ENCODE results near the gene ZNF341.

ZNF341 gene

GRCh38 chr20:33703498-33704137 is 28.2 kb upstream of the ZNF341 start:
- no peak for DNase-seq

GRCh38 chr20:33704197-33704924 is 27.4 kb upstream of the ZNF341 start:
- DNase-seq = no peak

GRCh38 chr20:33707668-33708067 is 24.1 kb upstream of the ZNF341 start:
- DNase-seq = no peak

GRCh38 chr20:33709398-33709797 is 22.4 kb upstream of the ZNF341 start:
- DNase-seq = no peak

GRCh38 chr20:33709905-33710541 is 21.8 kb upstream of the ZNF341 start:
- DNase-seq = no peak

GRCh38 chr20:33710681-33711445 is 20.9 kb upstream of the ZNF341 start:
- DNase-seq = no peak

GRCh38 chr20:33711446-33711738 is 20.4 kb upstream of the ZNF341 start:
- no peak for DNase-seq

DNA sequence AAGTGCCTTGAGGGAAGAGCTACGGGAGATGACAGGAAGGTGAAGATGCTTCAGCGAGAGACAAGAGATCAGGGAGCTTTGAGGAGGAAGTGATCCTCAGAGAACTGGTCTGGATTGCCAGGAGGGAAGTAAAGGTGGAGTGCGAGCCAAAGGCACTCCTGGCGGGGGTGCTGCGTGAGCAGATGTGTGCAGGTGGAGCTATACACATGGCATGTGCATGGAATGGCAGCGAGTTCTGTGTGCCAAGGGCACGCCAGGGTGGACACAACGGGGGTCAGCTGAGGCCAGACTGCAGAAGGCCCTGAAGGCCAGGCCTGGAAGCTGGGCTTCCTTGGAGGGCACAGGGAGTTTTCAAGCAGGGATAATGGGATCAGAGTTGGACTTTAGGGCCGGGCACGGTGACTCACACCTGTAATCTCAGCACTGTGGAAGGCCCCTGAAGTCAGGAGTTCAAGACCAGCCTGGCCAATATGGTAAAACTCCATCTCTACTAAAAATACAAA is 17.9 kb upstream of the ZNF341 start:
- DNase-seq = no peak

DNA sequence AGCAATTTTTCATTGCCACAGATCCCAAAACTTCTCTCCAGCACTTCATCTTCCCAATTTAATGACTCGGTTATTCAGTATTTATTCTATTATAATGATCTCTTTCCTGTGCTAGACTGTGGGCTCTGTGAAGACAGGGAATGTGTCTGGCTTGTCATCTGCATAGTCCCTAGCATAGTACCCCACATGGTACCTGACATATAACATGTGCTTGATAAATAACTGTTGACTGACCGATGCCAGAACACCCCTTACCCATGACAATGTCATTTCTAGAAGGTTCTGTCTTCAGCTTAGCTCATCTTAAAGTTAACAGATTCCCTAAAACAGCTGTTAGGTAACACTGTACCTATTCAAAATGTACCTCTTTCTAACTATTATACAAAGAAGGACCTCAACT is 15.3 kb upstream of the ZNF341 start:
- DNase-seq = no peak

DNA sequence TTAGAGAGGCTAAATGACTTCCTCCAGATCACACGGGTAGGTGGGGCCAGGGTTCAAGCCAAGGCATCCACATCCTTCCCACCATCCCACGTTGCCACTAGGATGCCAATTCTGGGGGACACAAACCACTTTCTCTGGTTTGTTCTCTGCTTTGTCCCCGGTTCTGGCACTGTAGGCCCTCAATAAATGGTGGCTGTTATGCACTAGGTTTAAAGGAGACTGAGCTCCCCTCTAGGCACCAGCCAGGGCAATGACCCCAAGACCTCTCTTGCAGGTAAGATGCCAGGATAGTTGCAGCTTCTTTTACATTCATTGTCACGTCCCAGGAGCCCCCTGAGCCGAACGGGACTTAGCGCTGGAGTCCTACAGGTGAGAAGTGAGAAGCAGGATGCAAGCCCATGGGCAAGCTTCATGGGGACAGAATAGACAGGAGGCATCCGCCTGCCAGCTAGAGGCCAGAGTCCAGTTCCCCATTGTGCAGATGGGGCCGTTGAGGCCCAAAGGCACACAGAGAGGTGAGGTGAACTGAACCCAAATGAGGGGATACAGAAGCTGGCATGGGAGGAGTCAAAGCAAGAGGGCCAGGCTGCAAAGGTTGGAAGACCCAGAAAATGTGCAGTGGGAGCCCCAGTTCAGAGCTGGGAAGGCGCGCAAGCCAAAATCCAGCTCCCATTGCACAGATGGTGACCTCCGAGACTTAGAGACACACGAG is 12.4 kb upstream of the ZNF341 start:
- no peak for DNase-seq

DNA sequence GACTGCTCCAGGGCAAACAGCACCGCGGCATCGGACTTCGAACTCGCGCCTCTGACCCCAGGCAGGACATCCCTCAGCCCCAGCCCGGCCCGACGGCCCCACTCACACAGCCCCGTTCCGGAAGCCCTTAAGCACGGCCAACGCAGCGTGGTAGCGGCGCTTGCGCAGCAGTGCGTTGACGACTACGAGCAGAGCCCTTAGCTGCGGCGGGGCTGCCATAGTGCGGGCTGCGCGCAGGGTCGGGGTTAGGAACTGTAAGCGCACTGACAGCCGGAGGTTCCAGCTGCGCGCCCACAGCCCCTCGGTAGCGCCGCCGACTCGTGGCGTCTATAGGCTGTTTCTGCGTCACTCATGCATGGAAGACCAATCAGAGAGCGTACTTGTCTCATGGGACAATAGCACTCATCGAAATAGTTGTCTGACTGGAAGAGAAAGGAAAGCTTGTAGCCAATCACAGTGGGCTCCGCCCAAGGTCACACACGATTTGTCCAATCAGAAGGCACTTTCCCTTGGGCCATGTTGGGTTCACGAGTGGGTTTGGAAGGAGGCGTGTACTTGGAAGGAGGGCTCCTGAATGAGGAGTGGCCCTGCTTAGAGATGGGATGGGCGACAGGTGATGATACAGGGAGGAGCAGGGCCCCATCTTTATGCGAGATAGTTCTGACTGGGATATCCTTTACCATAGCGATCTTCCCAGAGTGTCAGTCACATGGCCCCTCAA is 11.6 kb upstream of the ZNF341 start, which contains the start of gene PXMP4:
Gene PXMP4, minus strand, starts transcription at position 322 of the 721 bp plus-strand sequence. Its CDS starts 103 bp downstream, at position 219.
- DNase-seq = peak; percentile 97 to 100

DNA sequence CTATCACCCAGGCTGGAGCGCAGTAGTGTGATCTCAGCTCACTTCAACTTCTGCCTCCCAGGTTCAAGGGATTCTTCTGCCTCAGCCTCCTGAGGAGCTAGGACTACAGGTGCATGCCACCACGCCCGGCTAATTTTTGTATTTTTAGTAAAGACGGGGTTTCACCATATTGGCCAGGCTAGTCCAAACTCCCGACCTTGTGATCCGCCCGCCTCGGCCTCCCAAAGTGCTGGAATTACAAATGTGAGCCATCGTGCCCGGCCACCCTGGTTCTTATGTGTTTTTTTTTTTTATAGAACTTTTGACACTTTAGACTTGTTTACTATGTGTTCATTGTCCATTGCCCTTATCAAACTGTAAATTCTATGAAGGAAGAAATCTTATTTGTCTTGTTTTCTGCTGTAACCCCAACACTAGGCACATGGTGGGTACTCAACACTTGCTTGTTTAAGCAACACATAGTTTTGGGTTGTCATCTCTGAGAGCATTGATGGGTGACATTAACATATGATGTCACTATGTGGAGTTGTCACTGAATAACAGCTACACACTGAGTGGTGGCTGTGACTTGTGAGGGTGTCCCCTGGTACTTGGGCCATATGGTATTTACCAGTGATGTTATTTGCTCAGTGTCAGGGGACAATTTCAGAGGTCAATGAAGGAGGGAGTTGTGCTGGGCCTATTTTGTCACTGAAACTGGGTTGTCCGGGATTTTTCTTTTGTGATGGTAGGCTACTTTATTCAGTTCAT is 10.2 kb upstream of the ZNF341 start:
- DNase-seq = no peak

GRCh38 chr20:33724439-33725094 is 7.2 kb upstream of the ZNF341 start:
- no peak for DNase-seq

DNA sequence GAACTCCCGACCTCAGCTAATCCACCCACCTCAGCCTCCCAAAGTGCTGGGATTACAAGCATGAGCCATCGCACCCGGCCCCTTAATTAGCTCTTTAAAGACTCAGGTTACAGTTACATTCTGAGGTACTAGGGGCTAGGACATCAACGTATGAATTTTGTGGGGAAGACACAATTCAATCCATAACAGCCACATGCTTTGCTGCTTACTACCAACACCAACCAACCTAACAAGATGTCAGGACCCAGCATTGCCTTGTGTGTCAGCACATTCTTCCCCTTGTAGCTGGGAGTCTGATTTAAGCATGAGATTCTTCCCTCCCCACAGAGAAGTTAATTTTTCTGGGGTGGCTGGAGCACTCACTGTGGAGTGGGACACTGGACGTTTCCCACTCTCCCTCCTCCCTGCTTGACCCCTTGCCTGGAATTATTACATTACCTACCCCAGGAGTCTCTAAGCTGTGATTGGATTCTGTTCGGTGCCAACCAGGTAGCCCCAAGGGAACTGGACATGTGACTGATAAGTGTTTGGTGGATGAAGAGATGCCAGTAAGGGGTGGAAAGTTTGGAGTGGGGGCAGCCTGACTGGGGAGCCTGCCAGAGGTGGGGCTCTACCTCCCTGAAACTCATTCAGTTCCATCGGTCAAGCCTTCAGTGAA is 6.1 kb upstream of the ZNF341 start:
- no peak for DNase-seq

GRCh38 chr20:33727115-33727479 is 4.7 kb upstream of the ZNF341 start:
- DNase-seq = no peak

GRCh38 chr20:33727806-33728205 is 4.0 kb upstream of the ZNF341 start:
- DNase-seq = no peak

GRCh38 chr20:33728463-33728862 is 3.3 kb upstream of the ZNF341 start:
- no peak for DNase-seq

GRCh38 chr20:33729101-33729500 is 2.7 kb upstream of the ZNF341 start:
- no peak for DNase-seq

GRCh38 chr20:33730946-33731692 is 677 bp upstream of the ZNF341 start:
- DNase-seq = no peak

All from NCI-H2081 (cell line).